ENCODE measurements around the gene EDNRA.

DNA sequence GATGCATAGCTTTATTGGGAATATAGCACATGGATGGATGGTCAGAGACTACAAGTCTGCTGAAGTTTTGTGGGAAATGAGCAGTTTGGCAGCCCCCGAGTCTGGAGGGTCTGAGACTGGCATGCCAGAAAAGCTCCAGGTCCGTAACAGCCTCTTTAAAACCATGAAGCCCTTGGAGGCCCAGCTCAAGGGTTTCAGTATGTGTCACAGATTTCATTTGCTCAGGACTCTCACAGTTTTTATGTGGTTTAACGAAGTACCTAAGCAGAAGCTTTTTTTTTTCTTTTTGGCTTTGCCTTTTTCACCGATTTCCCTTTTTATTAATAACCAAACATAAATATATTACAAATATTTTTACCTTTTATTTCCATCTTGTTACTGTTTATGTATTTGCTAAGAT is 105.7 kb downstream of the EDNRA start:
- TF ChIP-seq EP300 (IDR thresholded peaks at IDR 0.05) (no peak), POLR2AphosphoS5 (IDR thresholded peaks at IDR 0.05) (no peak)
- TF ChIP-seq, protein P1, sequence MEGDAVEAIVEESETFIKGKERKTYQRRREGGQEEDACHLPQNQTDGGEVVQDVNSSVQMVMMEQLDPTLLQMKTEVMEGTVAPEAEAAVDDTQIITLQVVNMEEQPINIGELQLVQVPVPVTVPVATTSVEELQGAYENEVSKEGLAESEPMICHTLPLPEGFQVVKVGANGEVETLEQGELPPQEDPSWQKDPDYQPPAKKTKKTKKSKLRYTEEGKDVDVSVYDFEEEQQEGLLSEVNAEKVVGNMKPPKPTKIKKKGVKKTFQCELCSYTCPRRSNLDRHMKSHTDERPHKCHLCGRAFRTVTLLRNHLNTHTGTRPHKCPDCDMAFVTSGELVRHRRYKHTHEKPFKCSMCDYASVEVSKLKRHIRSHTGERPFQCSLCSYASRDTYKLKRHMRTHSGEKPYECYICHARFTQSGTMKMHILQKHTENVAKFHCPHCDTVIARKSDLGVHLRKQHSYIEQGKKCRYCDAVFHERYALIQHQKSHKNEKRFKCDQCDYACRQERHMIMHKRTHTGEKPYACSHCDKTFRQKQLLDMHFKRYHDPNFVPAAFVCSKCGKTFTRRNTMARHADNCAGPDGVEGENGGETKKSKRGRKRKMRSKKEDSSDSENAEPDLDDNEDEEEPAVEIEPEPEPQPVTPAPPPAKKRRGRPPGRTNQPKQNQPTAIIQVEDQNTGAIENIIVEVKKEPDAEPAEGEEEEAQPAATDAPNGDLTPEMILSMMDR (IDR thresholded peaks at IDR 0.05): no peak
